ENCODE results near the gene TFAM.
"Not testable (repeated sequence)": the region's sequence is repeated elsewhere in the genome, so short reads cannot be mapped to it uniquely, and the experiment has no call there.

The TFAM gene

DNA sequence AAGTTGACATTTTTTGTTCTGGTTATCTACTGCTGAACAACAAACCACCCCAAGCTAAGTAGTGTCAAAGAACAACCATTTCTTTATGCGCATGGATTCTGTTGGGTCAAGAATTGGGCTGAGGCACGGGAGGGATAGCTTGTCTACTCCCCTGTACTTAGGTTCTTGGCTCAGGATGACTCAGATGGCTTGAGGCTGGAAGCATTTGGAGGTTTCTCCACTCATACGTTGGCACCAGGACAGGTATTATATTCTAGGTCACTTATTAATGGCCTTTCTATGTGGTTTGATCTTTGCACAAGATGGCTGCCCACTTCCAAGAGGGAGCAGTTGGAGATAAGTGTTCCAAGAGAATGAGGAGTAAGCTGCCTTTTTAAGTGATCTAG, 11.8 kb upstream of the TFAM start:
- no peak for DNase-seq

DNA sequence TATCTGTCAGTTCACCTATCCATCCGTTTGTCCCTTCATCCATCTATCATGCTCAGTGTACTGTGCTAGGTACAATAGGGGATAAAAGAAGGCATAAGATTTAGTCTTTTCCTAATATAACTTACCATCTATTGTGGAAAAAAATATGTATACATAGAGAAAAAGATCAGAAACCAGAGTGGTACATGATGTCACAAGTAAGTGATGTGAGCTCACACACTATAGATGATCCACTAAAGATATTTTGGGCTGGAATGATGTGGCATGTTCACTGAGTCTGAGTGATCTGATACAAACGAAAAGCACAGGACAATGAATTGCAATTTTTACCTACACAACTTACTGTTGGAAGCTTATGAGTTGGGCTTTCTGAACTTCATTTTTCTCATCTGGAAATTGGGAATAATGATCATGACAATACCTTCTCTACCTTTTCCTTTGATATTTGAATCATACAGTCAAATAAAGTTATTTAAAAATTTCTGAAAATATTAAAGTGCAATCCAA, 2.7 kb upstream of the TFAM start:
- no peak for DNase-seq

DNA sequence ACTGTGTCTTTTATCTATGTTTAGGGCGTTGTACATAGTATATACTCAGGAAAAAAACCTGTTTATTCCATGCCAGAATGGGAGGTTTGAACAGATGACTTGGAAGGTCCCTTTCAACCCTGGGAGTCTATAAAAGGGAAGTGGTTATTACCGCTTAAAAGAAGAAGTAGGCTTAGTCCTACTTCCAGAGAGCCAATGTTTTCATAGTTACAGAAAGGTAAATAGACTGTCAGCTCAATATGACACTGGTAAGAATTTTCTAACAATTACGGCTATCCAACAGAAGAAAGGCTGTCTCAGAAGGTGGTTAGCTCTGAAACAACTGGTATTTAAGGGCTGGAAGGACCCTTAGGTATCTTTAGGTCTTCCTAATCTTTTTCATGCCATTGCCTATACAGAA, 1.1 kb upstream of the TFAM start:
- no peak for DNase-seq

DNA sequence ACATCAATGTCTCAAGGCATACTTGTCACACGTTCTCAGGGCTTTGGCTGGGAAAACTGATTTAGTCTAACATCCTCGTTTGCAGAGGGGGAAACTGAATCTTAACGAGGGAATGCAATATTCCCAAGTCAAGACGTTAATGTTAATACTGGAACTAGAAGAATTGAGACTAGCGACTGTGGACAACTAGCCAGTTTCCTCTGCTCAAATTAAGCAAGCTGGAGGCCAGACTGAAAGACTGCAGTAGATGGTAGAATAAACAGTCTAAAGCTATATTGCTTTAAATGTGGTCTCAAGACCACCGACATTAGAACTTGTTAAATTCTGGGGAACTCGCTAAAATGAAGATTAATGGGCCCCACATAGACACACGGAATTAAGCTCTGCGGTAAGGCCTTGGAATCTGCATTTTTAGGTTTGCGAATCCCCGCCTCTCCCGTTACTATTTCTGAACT, 639 bp upstream of the TFAM start:
- DNase-seq, result no peak

DNA sequence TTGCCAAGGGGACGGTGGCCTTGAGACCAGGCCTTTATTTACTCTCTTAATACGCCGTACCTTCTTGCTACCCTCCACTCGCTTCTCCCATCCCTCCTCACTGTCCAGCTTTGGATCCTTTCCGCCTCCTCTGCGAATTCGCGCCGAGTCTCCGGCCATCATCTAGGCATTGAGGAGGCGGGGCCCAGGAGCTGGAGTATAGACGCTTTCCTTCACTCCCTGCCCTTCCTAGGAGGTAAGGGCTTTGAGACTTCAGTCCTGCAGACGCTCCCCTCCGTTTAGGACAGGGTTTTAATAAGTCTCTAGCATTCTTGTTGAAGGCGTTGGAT, 538 bp downstream of the TFAM start:
- peak; percentile 78 for DNase-seq

DNA sequence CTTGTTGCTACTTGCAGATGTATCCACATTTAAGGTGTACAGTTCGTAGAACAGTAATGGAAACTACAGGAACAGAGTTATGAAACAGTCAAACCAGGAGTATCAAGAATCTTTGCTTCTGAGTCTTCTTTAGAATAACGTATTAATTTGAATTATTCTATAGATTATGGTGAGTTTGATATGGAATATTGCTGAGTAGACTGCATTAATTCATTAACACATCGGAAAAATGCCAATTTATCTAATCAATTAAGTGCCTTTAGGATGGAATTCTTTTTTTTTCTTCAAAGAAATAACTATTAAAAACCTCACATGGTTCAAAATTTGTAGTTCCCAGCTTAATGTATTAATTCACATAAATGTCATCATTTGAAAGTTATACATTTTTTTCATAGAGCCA, 3.8 kb downstream of the TFAM start:
- no peak for DNase-seq

DNA sequence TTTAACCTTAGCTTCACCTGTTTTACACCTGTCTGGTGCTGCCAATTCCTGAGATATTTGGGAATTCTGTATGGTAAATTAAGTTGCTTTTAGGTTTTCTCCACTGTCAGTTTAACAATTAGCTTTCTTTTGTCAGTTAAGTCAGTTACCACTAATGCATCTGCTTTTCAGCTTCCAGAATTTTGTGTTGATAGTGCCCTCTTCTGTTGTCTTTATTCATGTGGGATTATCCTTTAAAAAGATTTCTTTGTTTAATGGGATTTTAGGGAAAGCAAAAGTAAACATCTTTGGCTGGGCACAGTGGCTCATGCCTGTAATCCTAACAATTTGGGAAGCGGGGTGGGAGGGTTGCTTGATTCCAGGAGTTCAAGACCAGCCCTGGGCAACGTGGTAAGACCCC, 8.1 kb downstream of the TFAM start:
- no peak for DNase-seq

DNA sequence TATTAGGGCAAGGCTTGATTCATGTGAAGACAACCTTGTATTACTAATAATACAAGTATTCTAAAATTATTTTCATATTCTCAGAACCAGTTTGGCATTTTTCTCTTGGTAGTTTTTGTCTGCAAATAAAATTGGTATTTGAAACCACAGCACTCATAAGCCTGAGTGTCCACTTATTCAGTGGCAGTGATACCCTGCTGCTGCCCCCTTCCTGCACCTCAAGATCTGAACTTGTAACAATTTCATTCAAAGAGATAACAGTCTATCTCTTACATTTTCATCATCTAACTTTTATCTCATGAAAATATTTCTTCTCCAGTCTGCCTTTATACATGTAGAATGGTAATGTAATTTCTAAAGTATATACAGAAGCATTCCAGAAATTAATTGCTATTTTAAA, 9.3 kb downstream of the TFAM start:
- no peak for DNase-seq

DNA sequence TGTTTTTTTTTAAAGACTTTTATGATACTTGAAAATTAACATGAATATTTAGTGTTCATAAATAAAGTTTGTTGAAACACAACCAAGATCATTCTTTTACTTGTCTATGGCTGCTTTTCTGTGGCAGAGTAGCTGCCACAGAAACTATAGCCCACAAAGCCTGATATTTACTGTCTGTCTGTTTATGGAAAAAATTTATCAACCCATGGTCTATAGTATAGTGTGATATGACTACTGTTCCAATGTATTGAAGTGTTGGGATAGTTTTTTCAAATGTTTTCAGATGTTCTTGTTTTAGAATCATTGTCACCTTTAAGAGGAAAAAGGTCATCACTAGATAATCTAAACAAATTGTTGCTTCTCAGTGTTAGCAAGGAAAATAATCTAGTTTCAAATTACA, 10.8 kb downstream of the TFAM start:
- no peak for DNase-seq

DNA sequence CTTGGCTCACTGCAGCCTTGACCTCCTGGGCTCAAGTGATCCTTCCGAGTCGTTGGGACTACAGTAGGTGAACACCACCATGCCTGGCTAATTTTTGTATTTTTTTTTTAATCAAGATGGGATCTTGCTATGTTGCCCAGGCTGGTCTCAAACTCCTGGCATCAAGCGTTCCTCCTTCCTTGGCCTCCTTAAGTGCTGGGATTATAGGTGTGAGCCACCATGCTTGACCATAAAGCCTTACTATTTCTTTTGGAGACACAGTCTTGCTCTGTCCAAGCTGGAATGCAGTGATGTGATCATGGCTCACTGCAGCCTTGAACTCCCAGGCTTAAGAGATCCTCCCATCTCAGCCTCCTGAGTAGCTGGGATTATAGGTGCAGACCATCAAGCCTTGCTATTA, 12.6 kb downstream of the TFAM start:
- no peak for DNase-seq

DNA sequence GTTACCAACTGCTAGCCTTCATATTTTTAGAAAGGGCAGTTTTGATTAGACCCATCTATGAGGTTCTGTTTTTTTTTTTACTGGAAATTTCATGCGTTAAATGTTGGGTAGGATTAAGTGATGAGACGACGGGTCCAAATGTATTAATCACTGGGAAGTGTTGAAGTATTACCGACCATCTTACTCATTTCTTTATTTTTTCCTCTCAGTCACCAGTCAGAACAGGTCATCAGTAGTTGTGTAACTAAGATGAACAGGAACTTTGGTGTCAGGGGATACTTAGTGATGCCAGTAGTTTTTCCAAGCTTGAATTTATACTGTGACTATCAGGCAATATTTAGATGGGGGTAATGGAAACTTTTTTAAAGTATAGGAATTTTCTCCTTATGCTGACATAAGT, 14.2 kb downstream of the TFAM start:
- DNase-seq, result no peak

DNA sequence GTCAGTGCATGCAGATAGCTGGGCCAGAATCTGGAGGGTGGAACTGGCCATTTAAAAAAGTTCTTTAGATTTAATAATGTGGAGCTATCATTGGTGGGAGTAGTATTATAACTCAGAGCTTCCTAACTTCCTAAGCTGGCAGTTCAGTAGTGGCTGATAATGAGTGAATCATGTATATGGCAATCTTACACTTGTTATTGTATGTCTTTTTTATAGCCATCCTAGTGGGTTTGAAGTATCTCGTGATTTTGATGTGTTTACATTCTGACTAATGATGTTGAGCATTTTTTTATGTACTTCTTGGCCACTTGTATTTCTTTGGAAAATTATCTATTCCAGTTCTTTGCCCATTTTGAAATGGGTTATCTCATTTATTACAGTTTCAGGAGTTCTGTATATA, 15.4 kb downstream of the TFAM start:
- no peak for DNase-seq

DNA sequence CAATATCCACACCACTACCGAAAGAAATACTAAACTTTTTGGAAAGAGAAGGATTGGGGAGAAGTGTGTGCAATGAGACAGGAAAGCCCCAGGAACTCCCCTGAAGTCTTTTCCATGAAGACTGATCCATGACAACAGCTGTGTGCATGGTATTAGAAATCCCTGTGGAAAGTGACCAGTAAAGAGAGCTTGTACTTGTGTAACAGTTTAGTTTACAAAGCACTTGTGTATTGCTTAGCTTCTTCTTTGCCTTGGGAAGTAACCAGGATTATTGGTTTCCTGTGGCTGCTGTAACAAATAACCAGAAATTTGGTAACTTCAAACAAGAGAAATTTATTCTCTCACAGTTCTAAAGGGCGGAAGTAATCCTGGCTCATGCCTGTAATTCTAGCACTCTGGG, 18.8 kb downstream of the TFAM start:
- no peak for DNase-seq

DNA sequence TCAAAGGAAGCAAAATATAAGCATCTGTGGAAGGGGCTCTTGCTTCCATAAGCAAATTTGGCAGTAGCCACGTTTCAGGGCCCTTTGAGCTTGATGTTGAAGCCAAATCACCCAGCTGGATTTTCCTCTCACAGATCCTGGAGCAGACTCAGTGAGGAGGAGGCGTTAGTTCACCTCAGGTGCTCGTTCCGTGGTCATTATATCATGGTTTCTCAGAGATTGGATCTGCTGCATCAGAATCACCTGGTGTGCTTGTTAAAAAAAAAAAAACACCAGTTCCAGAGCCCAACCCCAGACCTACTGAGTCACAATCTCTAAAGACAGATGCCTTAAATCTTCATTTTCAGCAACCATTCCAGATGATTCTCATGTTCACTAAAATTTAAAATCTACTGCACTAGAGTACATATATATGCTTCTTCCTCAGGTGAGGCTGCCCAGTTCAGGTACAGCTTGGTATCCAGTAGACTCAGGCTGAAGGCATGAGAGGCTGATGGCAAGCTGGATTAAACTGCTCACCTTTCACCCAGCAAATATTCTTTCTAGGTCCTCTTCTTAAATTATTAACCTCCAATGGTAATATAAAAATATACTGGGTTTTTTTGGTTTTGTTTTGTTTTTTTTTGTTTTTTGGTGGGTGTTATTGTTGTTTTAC, 24.9 kb downstream of the TFAM start:
- DNase-seq, result no peak

DNA sequence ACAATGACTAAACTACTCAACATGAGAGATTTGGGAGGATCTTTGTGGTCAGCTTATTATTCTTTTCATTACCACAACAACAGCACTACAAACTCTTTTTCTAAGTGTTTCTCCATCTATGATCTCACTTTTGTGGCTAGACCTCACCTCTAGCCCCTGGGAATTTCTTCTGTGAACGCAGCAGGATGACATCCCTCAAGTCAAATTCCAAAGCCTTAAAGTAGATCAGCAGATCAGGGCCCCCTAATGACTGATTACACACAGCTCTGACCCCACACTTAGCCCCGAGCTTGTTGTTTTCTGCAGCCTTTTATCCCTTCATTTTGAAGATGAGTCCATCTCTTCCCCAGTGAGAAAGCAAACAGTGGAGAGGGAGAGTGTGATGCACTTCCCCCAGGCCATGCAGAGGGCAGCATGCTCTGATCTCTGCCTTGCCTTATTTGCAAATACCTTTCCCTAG, 27.3 kb downstream of the TFAM start:
- peak; percentile 92 for DNase-seq

DNA sequence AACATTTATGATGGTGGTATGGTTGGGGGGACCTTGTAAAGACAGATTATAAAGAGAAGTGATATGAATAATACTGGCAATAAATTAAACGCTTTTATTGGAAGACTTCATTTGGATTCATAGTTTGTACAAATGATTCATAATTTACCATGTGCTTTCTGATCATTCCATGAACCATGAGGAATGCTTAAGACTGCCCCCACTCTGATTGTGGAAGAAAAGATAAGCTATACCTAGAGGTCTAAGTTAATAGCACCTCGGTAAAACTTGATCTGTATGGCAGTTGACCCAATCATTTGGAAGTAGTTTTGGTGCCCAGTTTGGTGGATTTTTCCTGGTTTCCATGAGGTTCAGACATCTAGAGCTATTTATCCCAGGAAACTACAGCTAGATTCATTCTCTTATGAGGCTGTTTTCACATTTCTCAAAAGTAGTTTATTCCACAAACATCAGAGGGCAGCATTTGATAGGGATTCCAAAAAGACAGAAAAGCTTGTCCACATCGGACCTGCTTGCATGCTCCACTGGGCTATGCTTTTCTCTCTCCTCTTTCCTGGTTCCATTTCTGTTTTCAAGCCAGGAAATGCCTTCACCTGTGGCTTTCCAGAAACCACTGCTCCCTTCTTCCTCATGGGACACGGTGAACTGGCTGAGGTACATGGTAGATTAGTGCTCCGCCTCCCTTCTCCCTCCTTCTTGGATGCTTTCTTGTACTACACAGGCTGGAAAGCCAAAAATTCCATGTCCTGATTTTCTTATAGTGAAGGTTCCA, 29.2 kb downstream of the TFAM start:
- DNase-seq, result no peak

DNA sequence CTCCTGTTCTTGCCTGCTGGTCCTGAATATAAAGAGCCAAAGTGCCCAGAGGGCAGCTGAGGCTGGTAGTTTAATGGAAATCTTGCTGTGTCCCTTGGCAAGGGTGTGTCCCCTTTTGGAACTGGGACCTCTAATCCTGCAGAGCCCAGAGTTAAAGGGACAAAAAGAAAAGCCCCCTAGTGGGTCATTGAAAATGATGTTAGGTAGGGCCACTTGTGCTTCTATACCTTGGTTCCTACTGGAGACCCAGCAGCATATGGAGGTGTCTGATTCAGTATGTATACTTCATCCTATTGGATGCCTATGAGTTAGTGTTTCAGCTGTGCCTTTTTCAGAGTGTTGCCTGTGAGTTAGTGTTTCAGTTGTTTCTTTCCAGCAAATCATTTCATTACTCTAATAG, 30.5 kb downstream of the TFAM start:
- no peak for DNase-seq

DNA sequence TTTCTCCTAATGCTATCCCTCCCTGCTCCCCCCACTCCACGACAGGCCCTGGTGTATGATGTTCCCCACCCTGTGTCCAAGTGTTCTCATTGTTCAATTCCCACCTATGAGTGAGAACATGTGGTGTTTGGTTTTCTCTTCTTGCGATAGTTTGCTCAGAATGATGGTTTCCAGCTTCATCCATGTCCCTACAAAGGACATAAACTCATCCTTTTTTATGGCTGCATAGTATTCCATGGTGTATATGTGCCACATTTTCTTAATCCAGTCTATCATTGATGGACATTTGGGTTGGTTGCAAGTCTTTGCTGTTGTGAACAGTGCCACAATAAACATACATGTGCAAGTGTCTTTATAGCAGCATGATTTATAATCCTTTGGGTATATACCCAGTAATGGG, 32.7 kb downstream of the TFAM start:
- DNase-seq, result not testable (repeated sequence)

DNA sequence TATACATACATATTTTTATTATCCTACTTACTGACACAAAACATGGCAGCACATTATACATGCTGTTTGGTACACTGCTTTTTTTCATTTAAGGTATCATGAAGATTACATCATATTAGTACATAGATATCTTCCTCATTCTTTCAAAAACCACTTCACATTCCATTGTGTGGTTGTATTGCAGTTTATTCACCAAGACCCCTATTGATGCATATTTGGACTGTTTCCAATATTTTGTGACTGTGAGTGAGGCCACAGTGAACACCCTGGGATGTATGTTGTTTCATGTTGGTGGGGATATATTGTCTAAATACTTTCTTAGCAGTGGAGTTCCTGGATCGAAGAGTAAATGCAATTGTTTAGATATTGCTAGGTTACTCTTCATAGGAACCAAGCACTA, 39.0 kb downstream of the TFAM start:
- DNase-seq, result no peak

DNA sequence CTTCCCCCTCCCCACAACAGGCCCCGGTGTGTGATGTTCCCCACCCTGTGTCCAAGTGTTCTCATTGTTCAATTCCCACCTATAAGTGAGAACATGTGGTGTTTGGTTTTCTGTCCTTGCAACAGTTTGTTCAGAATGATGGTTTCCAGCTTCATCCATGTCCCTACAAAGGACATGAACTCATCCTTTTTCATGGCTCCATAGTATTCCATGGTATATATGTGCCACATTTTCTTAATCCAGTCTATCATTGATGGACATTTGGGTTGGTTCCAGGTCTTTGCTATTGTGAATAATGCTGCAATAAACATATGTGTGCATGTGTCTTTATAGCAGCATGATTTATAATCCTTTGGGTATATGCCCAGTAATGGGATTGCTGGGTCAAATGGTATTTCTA, 43.2 kb downstream of the TFAM start:
- not testable (repeated sequence) for DNase-seq

DNA sequence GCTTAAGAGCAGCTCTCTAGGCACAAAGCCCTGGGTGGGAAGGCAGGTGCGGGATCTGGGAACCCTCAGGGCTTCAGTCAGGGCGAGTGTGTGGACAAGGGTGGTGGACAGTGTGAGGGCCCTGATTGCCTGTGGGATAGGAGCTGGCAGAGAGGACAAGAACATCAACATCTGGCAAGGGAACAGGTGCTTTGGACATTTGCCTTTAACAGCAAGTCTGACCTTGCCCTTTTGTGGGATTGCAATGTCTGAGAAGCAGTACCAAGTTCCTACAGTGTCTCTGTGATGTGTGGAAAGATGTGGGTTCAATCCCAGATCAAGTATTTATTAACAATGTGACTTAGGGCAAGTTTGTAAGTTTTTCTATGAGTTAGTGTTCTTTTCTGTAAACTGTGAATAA, 46.7 kb downstream of the TFAM start:
- DNase-seq, result no peak

DNA sequence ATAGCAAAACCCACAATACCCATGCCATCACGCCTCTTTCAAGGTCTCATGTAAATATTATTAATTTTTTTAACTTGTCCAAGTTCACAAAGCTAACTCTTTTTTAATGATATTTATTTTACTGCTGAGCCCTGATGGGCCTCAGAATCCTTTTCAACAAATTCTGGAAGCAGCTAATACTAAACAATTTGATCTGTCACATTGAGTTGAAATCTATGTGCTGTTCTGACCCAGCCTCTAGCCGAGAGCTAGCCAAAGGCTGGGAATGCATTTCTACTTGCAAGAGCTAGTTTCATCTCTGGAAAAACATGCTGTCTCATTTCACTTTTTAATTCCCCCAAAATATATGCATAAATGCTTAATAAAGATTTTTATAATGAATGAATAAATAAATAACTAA, 47.9 kb downstream of the TFAM start:
- no peak for DNase-seq

DNA sequence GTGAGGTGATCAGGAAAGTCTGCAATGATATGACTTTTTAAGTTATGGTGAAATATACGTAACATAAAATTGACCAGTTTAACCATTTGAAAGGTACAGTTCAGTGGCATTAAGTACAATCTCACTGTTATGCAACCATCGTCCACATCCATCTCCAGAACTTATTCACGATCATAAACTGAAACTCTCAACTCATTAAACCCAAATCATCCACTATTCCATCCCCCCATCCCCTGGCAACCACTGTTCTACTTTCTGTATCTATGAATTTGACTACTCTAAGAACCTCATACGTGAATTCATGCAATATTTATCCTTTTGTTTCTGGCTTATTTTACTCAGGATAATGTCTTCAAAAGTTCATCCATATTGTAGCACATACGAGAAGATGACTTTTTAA, 48.4 kb downstream of the TFAM start:
- no peak for DNase-seq

DNA sequence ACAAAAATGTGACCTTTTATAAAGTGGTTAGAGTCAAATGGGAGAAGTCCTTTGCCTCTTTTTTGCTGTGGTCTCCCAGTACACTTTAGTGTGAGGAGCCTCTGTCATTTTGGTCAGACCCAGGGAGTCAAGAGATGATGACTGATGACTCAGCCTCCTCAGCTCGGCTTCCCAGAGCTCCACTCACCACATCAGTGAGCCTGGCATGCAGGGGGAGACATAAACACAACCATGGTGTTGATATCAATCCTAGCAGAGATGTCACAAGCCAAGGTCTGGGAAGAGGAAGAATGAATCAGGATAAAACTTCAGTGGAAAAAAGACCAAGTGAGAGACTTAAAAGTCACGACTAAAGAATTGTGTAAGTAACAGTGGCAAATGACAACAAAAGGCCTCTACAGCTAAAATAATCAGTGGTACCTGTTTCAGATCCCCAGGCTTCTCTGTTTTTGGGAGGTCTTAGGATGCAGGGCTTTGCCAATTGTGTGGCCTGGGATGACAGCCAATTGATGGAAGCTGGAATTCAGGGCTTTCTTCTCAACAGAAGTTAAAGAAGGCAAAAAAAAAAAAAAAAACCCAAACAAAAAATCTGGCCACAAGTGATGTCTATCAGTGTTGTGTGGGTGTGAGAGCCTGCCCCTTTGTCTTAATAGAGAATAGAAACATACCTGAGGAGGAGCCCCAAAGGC, 50.2 kb downstream of the TFAM start:
- DNase-seq, result peak; percentile 96
